Right lobe of liver (tissue), 4 donors: ENCODE data around the gene GLP1R.

Experiments used
- POLR2A ChIP-seq: fragments of 450-650 bp; IDR thresholded peaks from one replicate; pipeline ENCODE4 v1.6.1; 2017; ENCODE audit warnings: antibody characterized with exemption, mild to moderate bottlenecking
- TF ChIP-seq, protein P1 (sequence below), 4 donors: fragments of 200-600 bp in 3 of 4; fragments of 450-650 bp in 1 of 4; IDR thresholded peaks; one replicate each; pipeline versions ENCODE4 v1.5.1 to v1.8.0; 2016 to 2022; ENCODE audit warnings: antibody characterized with exemption in 4 of 4, mild to moderate bottlenecking in 2 of 4
- donor health status: DM: no; HTN: no; CAD: no.
- donor health status: DM: no; HTN: no; CAD: no.
- donor health status: DM: no; HTN: yes; CAD: no.

GRCh38 chr6:39047434-39048327, 900 bp upstream of the GLP1R start:
- TF ChIP-seq, protein P1, sequence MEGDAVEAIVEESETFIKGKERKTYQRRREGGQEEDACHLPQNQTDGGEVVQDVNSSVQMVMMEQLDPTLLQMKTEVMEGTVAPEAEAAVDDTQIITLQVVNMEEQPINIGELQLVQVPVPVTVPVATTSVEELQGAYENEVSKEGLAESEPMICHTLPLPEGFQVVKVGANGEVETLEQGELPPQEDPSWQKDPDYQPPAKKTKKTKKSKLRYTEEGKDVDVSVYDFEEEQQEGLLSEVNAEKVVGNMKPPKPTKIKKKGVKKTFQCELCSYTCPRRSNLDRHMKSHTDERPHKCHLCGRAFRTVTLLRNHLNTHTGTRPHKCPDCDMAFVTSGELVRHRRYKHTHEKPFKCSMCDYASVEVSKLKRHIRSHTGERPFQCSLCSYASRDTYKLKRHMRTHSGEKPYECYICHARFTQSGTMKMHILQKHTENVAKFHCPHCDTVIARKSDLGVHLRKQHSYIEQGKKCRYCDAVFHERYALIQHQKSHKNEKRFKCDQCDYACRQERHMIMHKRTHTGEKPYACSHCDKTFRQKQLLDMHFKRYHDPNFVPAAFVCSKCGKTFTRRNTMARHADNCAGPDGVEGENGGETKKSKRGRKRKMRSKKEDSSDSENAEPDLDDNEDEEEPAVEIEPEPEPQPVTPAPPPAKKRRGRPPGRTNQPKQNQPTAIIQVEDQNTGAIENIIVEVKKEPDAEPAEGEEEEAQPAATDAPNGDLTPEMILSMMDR (IDR thresholded peaks at IDR 0.05): no peak
- TF ChIP-seq POLR2A: no peak
